Stimulated activated CD4-positive, alpha-beta T cell treated with anti-CD3 and anti-CD28 coated beads, TNF-alpha, amount 100 ng/mL, for 48 hours (primary cell): ENCODE data around the gene CAPN13.
A peak's percentile ranks its signal among the peaks of the same experiment; 100 is the strongest.

ENCODE experiments used
- DNase-seq, 3 donors: peaks; one replicate each; pipeline ENCODE4 v3.0.0-alpha.2; 2020; ENCODE audit warnings: low read depth in 3 of 3

CAPN13 gene

GRCh38 chr2:30730736-30731647 lies 76.3 kb downstream of the CAPN13 start:
- DNase-seq = no peak

GRCh38 chr2:30729031-30729430 lies 78.2 kb downstream of the CAPN13 start:
- no peak for DNase-seq

GRCh38 chr2:30722936-30723725 lies 84.1 kb downstream of the CAPN13 start:
- no peak for DNase-seq

- DNase-seq = no peak
Observed at GRCh38 chr2:30721668-30722647, 85.3 kb downstream of the CAPN13 start.

- DNase-seq = no peak
Observed at GRCh38 chr2:30721241-30721640, 86.0 kb downstream of the CAPN13 start.

- DNase-seq = no peak
Observed at GRCh38 chr2:30717081-30717650, 90.1 kb downstream of the CAPN13 start.

- DNase-seq = no peak
Observed at GRCh38 chr2:30716123-30716900, 90.9 kb downstream of the CAPN13 start.

- no peak for DNase-seq
Observed at GRCh38 chr2:30714811-30715709, 92.2 kb downstream of the CAPN13 start.

GRCh38 chr2:30713698-30714097 lies 93.5 kb downstream of the CAPN13 start:
- DNase-seq = no peak

GRCh38 chr2:30711646-30712085 lies 95.6 kb downstream of the CAPN13 start:
- peak; percentile 69 to 82 (median 72) for DNase-seq

- DNase-seq = no peak
Observed at GRCh38 chr2:30710461-30710860, 96.8 kb downstream of the CAPN13 start.

GRCh38 chr2:30710016-30710415 lies 97.2 kb downstream of the CAPN13 start:
- no peak for DNase-seq

- no peak for DNase-seq
Observed at GRCh38 chr2:30709516-30709915, 97.7 kb downstream of the CAPN13 start.

- no peak for DNase-seq
Observed at GRCh38 chr2:30708491-30709290, 98.6 kb downstream of the CAPN13 start.

- no peak for DNase-seq
Observed at GRCh38 chr2:30707304-30707903, 99.8 kb downstream of the CAPN13 start.

- DNase-seq = peak; percentile 60 to 71 (median 62)
Observed at GRCh38 chr2:30706534-30707303, 100.5 kb downstream of the CAPN13 start.
